Fibroblast of pulmonary artery (primary cell): ENCODE results near the gene CTAGE4.
"Not testable (repeated sequence)": the region's sequence is repeated elsewhere in the genome, so short reads cannot be mapped to it uniquely, and the experiment has no call there.

Experiments
- DNase-seq: peaks from one replicate; pipeline ENCODE4 v3.0.0-alpha.2; 2010; ENCODE audit warnings: low read depth
- H3K4me3 ChIP-seq: replicated peaks from 2 replicates; pipeline ENCODE4 v1.5.1; 2011; ENCODE audit warnings: low read depth, mild to moderate bottlenecking, control low read depth, low read length, moderate library complexity
- CTCF ChIP-seq: IDR thresholded peaks from 2 replicates; pipeline ENCODE4 v1.5.1; 2011; ENCODE audit warnings: mild to moderate bottlenecking, control low read depth, low read length, inconsistent platforms; ENCODE audit errors: missing control alignments

CTAGE4 gene

GRCh38 chr7:144183166-144183565 is at the start of gene CTAGE4:
Gene CTAGE4, plus strand, starts transcription at chr7:144183466. Its CDS starts 38 bp downstream, at chr7:144183504.
- H3K4me3 ChIP-seq, DNase-seq: not testable (repeated sequence)

- no peak for DNase-seq
- no peak overlapping the region for H3K4me3 ChIP-seq
- TF ChIP-seq CTCF: no peak
Observed at GRCh38 chr7:144134116-144134515, 49.1 kb upstream of the CTAGE4 start.

GRCh38 chr7:144137501-144137900 is 45.8 kb upstream of the CTAGE4 start:
- peak; percentile 39 for DNase-seq
- TF ChIP-seq CTCF: no peak
- H3K4me3 ChIP-seq: no peak overlapping the region

GRCh38 chr7:144142187-144142586 is 41.1 kb upstream of the CTAGE4 start:
- DNase-seq: no peak
- TF ChIP-seq CTCF: no peak
- H3K4me3 ChIP-seq: no peak overlapping the region

GRCh38 chr7:144144426-144144825 is 38.8 kb upstream of the CTAGE4 start:
- DNase-seq: no peak
- H3K4me3 ChIP-seq: no peak overlapping the region
- TF ChIP-seq CTCF: no peak

- no peak overlapping the region for H3K4me3 ChIP-seq
- no peak for TF ChIP-seq CTCF
- DNase-seq: no peak
Observed at GRCh38 chr7:144148224-144148827, 34.9 kb upstream of the CTAGE4 start.

GRCh38 chr7:144158861-144159260 is 24.4 kb upstream of the CTAGE4 start:
- DNase-seq: no peak
- H3K4me3 ChIP-seq: no peak overlapping the region
- no peak for TF ChIP-seq CTCF
